ENCODE results near the gene SCUBE1. TPM values are rescaled to one million over a fixed set of nuclear protein-coding genes. Genes with fewer than 3 reads are reported as not detected.

SCUBE1 gene
- polyA plus RNA-seq, 1 of the 3 experiments (the other 2 are of a cell fraction): 0.56 TPM

DNA sequence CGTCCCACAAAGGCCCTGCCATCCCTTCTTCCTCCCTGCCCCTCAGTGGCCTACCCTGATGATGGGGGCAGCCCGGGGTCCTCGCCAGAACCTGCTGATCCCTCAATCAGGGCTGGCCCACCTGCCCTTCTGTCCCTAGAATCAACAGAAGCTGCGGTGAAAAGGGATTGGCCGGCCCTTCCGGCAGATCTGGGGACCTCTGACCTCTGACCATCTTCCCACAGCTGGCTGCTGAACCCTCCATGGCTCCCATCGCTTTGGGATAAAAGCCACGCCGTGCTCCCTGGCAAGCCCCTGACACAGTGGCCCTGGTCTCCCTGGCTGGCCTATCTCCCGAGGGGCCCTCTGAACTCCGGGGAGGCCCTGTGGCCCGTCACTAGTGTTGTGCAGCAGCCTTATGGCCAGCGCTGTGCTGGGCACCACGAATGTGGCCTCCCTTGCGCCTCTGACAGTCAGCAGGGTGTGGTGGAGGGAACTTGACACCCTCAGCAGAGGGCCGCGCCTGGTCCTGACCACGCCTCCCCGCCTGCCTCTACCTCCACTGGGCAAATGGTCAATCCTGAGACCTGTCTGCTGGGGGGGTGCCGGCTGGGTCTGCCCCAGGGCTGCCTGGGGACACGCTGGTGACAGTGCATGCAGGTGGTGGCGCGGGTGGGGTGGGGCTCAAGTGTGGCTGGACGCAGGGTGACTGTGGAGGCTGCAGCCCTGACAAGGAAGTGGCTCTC lies 98.2 kb downstream of the SCUBE1 start:
- H2AFZ ChIP-seq (ENCODE audit: low read depth): no peak overlapping the region
- H3K4me1 ChIP-seq (ENCODE audit: control insufficient read depth in 1 of 2, insufficient read depth in 2 of 2, low read depth in 1 of 2, low read length in 1 of 2): peaks cover 0 to 32% of the 10 kb centered on the region in 2 experiments; a peak in 1 of 4 replicates
- H3F3A ChIP-seq (replicated peaks; ENCODE audit: insufficient read depth): no peaks in the 10 kb centered on the region
- H3K79me2 ChIP-seq (ENCODE audit: insufficient read depth): no peaks in the 10 kb centered on the region
- no peaks in the 10 kb centered on the region for H3K27me3 ChIP-seq (ENCODE audit: insufficient read depth)
- H3K36me3 ChIP-seq (replicated peaks in 1 of 2; ENCODE audit: control insufficient read depth in 1 of 2, insufficient read depth in 2 of 2, low read length in 1 of 2): no peaks in the 10 kb centered on the region
- whole genome bisulfite sequencing (ENCODE audit: low lambda C conversion rate): 20% methylated on average over 1 of the region's 24 CpGs
- no peaks in the 10 kb centered on the region for H4K20me1 ChIP-seq (ENCODE audit: insufficient read depth)
- TF ChIP-seq RCOR1 (IDR thresholded peaks at IDR 0.05; ENCODE audit: low read length): no peak
- TF ChIP-seq POLR2AphosphoS5 (IDR thresholded peaks at IDR 0.05; ENCODE audit: low read depth, low read length): no peak
- TF ChIP-seq RXRA (IDR thresholded peaks at IDR 0.05; ENCODE audit: borderline replicate concordance, low read depth): no peak
- TF ChIP-seq USF2 (IDR thresholded peaks at IDR 0.05; ENCODE audit: borderline replicate concordance, low read depth, low read length): no peak
- TF ChIP-seq GATA2 (CRISPR knock-in tag; IDR thresholded peaks at IDR 0.05): no peak
- TF ChIP-seq GABPA (IDR thresholded peaks at IDR 0.05; ENCODE audit: low read depth): no peak
- CTCF ChIA-PET: no interaction called here
- no peak overlapping the region for H3K4me2 ChIP-seq
- no peak for DNase-seq
- no peak overlapping the region for H3K9ac ChIP-seq
- H3K4me3 ChIP-seq (ENCODE audit: low read depth in 2 of 2, low read length in 1 of 2): no peak overlapping the region
- no peaks in the 10 kb centered on the region for H3K9me3 ChIP-seq
- H3K27ac ChIP-seq (ENCODE audit: low read depth in 2 of 2, low read length in 1 of 2): no peak overlapping the region
- H3K9me2 ChIP-seq: no peaks in the 10 kb centered on the region
- POLR2A ChIA-PET: no interaction called here

DNA sequence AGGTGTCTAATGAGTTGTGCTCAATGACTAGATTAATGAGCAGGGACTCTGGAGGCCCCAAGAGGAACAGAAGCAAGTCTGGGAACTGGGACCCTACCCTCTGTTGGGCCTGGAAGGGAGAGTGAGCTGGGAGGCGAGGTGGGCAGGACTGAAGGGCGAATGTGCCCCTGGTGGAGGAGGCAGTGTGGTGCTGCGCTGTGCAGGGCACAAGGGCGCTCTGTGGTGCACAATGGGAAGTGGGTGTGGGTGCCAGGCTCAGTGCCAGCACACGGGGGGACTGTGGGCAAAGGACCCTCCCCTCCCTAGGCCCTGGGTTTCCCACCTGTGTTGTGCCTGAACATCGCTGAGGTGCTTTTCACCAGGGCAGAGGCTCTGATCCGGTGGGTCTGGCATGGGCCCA lies 98.8 kb downstream of the SCUBE1 start:
- DNase-seq: no peak
- no peak overlapping the region for H3K27ac ChIP-seq (ENCODE audit: low read depth in 2 of 2, low read length in 1 of 2)
- H3F3A ChIP-seq (replicated peaks; ENCODE audit: insufficient read depth): no peaks in the 10 kb centered on the region
- H3K4me2 ChIP-seq: no peak overlapping the region
- TF ChIP-seq TCF12 (IDR thresholded peaks at IDR 0.05) (no peak), MXI1 (IDR thresholded peaks at IDR 0.05; ENCODE audit: low read depth, low read length) (no peak), CTCF (IDR thresholded peaks at IDR 0.05) (no peak), NRF1 (IDR thresholded peaks at IDR 0.05; ENCODE audit: low read depth, low read length) (no peak), FOXM1 (IDR thresholded peaks at IDR 0.05; ENCODE audit: low read depth) (no peak), YY1 (IDR thresholded peaks at IDR 0.05; ENCODE audit: low read depth) (no peak), GATA2 (CRISPR knock-in tag; IDR thresholded peaks at IDR 0.05) (no peak)
- peaks cover 0 to 36% of the 10 kb centered on the region in 2 experiments; a peak in 1 of 4 replicates for H3K4me1 ChIP-seq (ENCODE audit: control insufficient read depth in 1 of 2, insufficient read depth in 2 of 2, low read depth in 1 of 2, low read length in 1 of 2)
- no peaks in the 10 kb centered on the region for H4K20me1 ChIP-seq (ENCODE audit: insufficient read depth)
- no peak overlapping the region for H3K4me3 ChIP-seq (ENCODE audit: low read depth in 2 of 2, low read length in 1 of 2)
- ChIA-PET CTCF (interaction anchor here (0.8 kb wide), 1 partner anchor 13 kb away, joined by 3 read pairs; no protein-coding TSS in a partner anchor), POLR2A (no interaction called here)
- H3K27me3 ChIP-seq (ENCODE audit: insufficient read depth): no peaks in the 10 kb centered on the region
- WGBS (ENCODE audit: low lambda C conversion rate): no CpG with 5 or more reads among the region's 7 CpGs
- H3K36me3 ChIP-seq (replicated peaks in 1 of 2; ENCODE audit: control insufficient read depth in 1 of 2, insufficient read depth in 2 of 2, low read length in 1 of 2): no peaks in the 10 kb centered on the region
- no peaks in the 10 kb centered on the region for H3K79me2 ChIP-seq (ENCODE audit: insufficient read depth)
- no peak overlapping the region for H2AFZ ChIP-seq (ENCODE audit: low read depth)
- H3K9me3 ChIP-seq: no peaks in the 10 kb centered on the region
- H3K9me2 ChIP-seq: no peaks in the 10 kb centered on the region
- no peak overlapping the region for H3K9ac ChIP-seq

Measured in SK-N-SH (cell line).